GM19397 (cell line): ENCODE measurements around the gene TNIK.
"Not testable (repeated sequence)": the region's sequence is repeated elsewhere in the genome, so short reads cannot be mapped to it uniquely, and the experiment has no call there.

Source experiments
- ATAC-seq: cut with Tn5 transposase; IDR thresholded peaks from one replicate; pipeline ENCODE4 v1.9.1; 2021; ENCODE audit warnings: mild to moderate bottlenecking, moderate library complexity; ENCODE audit not compliant: unreplicated experiment

The TNIK gene

GRCh38 chr3:171262431-171262830, 197.8 kb downstream of the TNIK start:
- no peak for ATAC-seq

- no peak for ATAC-seq
Observed at GRCh38 chr3:171261487-171261886, 198.7 kb downstream of the TNIK start.

GRCh38 chr3:171260899-171261298, 199.3 kb downstream of the TNIK start:
- no peak for ATAC-seq

GRCh38 chr3:171260466-171260865, 199.7 kb downstream of the TNIK start:
- ATAC-seq = no peak

- no peak for ATAC-seq
Observed at GRCh38 chr3:171258316-171258715, 201.9 kb downstream of the TNIK start.

- no peak for ATAC-seq
Observed at GRCh38 chr3:171257251-171258203, 202.7 kb downstream of the TNIK start.

- no peak for ATAC-seq
Observed at GRCh38 chr3:171256445-171257250, 203.6 kb downstream of the TNIK start.

- ATAC-seq = peak; percentile 61
Observed at GRCh38 chr3:171255236-171255806, 204.9 kb downstream of the TNIK start.

- no peak for ATAC-seq
Observed at GRCh38 chr3:171254315-171254714, 205.9 kb downstream of the TNIK start.

- ATAC-seq = no peak
Observed at GRCh38 chr3:171251835-171252234, 208.4 kb downstream of the TNIK start.

GRCh38 chr3:171250444-171250843, 209.8 kb downstream of the TNIK start:
- no peak for ATAC-seq

GRCh38 chr3:171249245-171249644, 211.0 kb downstream of the TNIK start:
- peak; percentile 17 for ATAC-seq

- peak; percentile 80 for ATAC-seq
Observed at GRCh38 chr3:171248426-171249111, 211.6 kb downstream of the TNIK start.

- no peak for ATAC-seq
Observed at GRCh38 chr3:171245796-171246765, 214.1 kb downstream of the TNIK start.

- ATAC-seq = no peak
Observed at GRCh38 chr3:171242951-171243350, 217.3 kb downstream of the TNIK start.

GRCh38 chr3:171242170-171242569, 218.0 kb downstream of the TNIK start:
- no peak for ATAC-seq

GRCh38 chr3:171241655-171242054, 218.6 kb downstream of the TNIK start:
- ATAC-seq = not testable (repeated sequence)

- ATAC-seq = no peak
Observed at GRCh38 chr3:171240504-171240835, 219.7 kb downstream of the TNIK start.

- no peak for ATAC-seq
Observed at GRCh38 chr3:171239757-171240503, 220.3 kb downstream of the TNIK start.
